ENCODE measurements around the gene CASP7. TPM values are rescaled to one million over a fixed set of nuclear protein-coding genes. Genes with fewer than 3 reads are reported as not detected.

The CASP7 gene
- total RNA-seq, 1 donor from 2014 or later: 16.5 TPM

GRCh38 chr10:113736576-113736975 lies 56.9 kb downstream of the CASP7 start:
- no peak for DNase-seq (ENCODE audit: low read depth)

GRCh38 chr10:113739031-113739430 lies 59.3 kb downstream of the CASP7 start:
- no peak for DNase-seq (ENCODE audit: low read depth)
- TF ChIP-seq CTCF (conservative IDR thresholded peaks at IDR 0.05; ENCODE audit: low read depth, low read length): no peak
- no peak overlapping the region for H3K4me3 ChIP-seq (ENCODE audit: low read depth, low read length)

More at GRCh38 chr10:113736576-113736975, 56.9 kb downstream of the CASP7 start:
- no peak for TF ChIP-seq CTCF (conservative IDR thresholded peaks at IDR 0.05; ENCODE audit: low read depth, low read length)
- H3K4me3 ChIP-seq (ENCODE audit: low read depth, low read length): no peak overlapping the region

GRCh38 chr10:113739577-113739976 lies 59.9 kb downstream of the CASP7 start:
- no peak for TF ChIP-seq CTCF (conservative IDR thresholded peaks at IDR 0.05; ENCODE audit: low read depth, low read length)
- H3K4me3 ChIP-seq (ENCODE audit: low read depth, low read length): no peak overlapping the region
- DNase-seq (ENCODE audit: low read depth): no peak

GRCh38 chr10:113740850-113741249 lies 61.1 kb downstream of the CASP7 start:
- no peak overlapping the region for H3K4me3 ChIP-seq (ENCODE audit: low read depth, low read length)

GRCh38 chr10:113742466-113742865 lies 62.8 kb downstream of the CASP7 start:
- no peak overlapping the region for H3K4me3 ChIP-seq (ENCODE audit: low read depth, low read length)
- no peak for DNase-seq (ENCODE audit: low read depth)
- no peak for TF ChIP-seq CTCF (conservative IDR thresholded peaks at IDR 0.05; ENCODE audit: low read depth, low read length)

More at GRCh38 chr10:113740850-113741249, 61.1 kb downstream of the CASP7 start:
- TF ChIP-seq CTCF (conservative IDR thresholded peaks at IDR 0.05; ENCODE audit: low read depth, low read length): no peak
- no peak for DNase-seq (ENCODE audit: low read depth)

GRCh38 chr10:113743594-113743993 lies 63.9 kb downstream of the CASP7 start:
- no peak for TF ChIP-seq CTCF (conservative IDR thresholded peaks at IDR 0.05; ENCODE audit: low read depth, low read length)
- no peak for DNase-seq (ENCODE audit: low read depth)
- H3K4me3 ChIP-seq (ENCODE audit: low read depth, low read length): no peak overlapping the region

GRCh38 chr10:113745374-113745773 lies 65.7 kb downstream of the CASP7 start:
- no peak overlapping the region for H3K4me3 ChIP-seq (ENCODE audit: low read depth, low read length)
- DNase-seq (ENCODE audit: low read depth): no peak
- no peak for TF ChIP-seq CTCF (conservative IDR thresholded peaks at IDR 0.05; ENCODE audit: low read depth, low read length)

Measured in epithelial cell of proximal tubule (primary cell).